HEK293T (cell line): ENCODE results near the gene CD109.

Experiments used
- BHLHE40 ChIP-seq: fragments of 450-650 bp; IDR thresholded peaks from 2 replicates; pipeline ENCODE4 v1.6.1; 2016; ENCODE audit warnings: mild to moderate bottlenecking, moderate library complexity, borderline replicate concordance
- CTBP1 ChIP-seq: fragments of 450-650 bp; IDR thresholded peaks from 2 replicates; pipeline ENCODE4 v1.6.1; 2016; ENCODE audit warnings: borderline replicate concordance
- ELF4 ChIP-seq: fragments of 450-650 bp; IDR thresholded peaks from 2 replicates; pipeline ENCODE4 v1.6.1; 2017; ENCODE audit warnings: antibody characterized with exemption
- FOXA1 ChIP-seq: fragments of 450-650 bp; IDR thresholded peaks from 2 replicates; pipeline ENCODE4 v1.6.1; 2016; ENCODE audit warnings: mild to moderate bottlenecking
- FOXM1 ChIP-seq: fragments of 450-650 bp; IDR thresholded peaks from 2 replicates; pipeline ENCODE4 v1.6.1; 2017; ENCODE audit warnings: mild to moderate bottlenecking, borderline replicate concordance
- HDGF ChIP-seq: fragments of 450-650 bp; IDR thresholded peaks from 2 replicates; pipeline ENCODE4 v1.6.1; 2017; ENCODE audit warnings: antibody characterized with exemption, borderline replicate concordance
- L3MBTL2 ChIP-seq: fragments of 450-650 bp; conservative IDR thresholded peaks from 2 replicates; pipeline ENCODE4 v1.6.1; 2016; ENCODE audit warnings: mild to moderate bottlenecking
- LEF1 ChIP-seq: fragments of 450-650 bp; IDR thresholded peaks from 2 replicates; pipeline ENCODE4 v1.6.1; 2017; ENCODE audit warnings: mild to moderate bottlenecking, borderline replicate concordance
- NFRKB ChIP-seq: fragments of 450-650 bp; IDR thresholded peaks from 2 replicates; pipeline ENCODE4 v1.6.1; 2016; ENCODE audit warnings: mild to moderate bottlenecking, moderate library complexity
- PKNOX1 ChIP-seq: fragments of 450-650 bp; IDR thresholded peaks from 2 replicates; pipeline ENCODE4 v1.6.1; 2016
- SP1 ChIP-seq: fragments of 450-650 bp; IDR thresholded peaks from 2 replicates; pipeline ENCODE4 v1.6.1; 2017
- SUZ12 ChIP-seq: fragments of 450-650 bp; IDR thresholded peaks from 2 replicates; pipeline ENCODE4 v1.6.1; 2016; ENCODE audit warnings: mild to moderate bottlenecking
- TARDBP ChIP-seq: fragments of 450-650 bp; IDR thresholded peaks from 2 replicates; pipeline ENCODE4 v1.6.1; 2016
- ZNF384 ChIP-seq: fragments of 450-650 bp; IDR thresholded peaks from 2 replicates; pipeline ENCODE4 v1.6.1; 2016

DNA sequence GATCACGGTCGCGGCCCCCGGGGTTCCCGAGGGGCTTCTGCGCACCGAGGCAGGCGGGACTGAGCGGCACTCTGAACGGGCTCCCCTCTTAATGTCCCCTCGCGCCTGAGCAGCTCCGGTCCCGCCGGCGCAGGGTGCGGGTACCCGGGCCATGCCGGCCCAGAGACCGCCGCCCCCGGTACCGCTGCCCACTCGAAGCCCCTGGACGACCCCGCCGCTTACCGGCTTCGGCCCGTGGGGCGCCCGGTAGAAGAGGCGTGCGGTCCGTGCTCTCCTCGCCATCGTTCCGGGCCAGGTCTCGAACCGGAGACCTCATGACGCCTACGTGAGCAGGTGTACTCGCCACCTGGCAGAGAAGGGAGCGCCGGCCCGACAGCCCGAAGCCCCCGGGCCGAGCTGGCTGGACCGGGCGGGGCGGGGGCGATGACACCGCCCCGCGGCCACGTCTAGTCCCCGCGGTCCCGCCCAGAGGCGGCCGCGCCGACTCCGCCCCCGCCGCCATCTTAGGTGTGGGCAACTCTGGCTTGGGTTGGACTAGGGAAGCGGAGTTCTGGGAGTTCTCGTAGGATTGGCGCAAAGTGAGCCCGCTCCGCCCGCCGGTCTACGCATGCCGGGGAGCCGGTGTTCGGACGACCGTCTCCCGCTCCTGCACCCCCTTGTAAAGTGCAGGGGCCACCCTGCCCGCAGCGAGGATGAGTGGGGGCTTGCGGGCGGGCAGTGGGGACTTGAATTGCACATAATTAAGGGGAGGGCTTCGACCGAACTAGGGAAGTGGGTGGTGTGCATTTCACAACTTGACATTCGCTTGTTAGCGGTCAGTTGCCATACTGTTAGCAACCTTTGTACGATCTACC lies 42.2 kb upstream of the CD109 start, which contains the start of gene SLC17A5:
- TF ChIP-seq BHLHE40, result no peak
- TF ChIP-seq FOXA1, result no peak
- TF ChIP-seq SUZ12, result no peak
- TF ChIP-seq TARDBP, result no peak
- no peak for TF ChIP-seq SP1
- TF ChIP-seq PKNOX1, result no peak
- no peak for TF ChIP-seq LEF1
- no peak for TF ChIP-seq NFRKB
- TF ChIP-seq HDGF, result no peak
- TF ChIP-seq CTBP1, result no peak
- TF ChIP-seq FOXM1, result no peak
- no peak for TF ChIP-seq ELF4
- no peak for TF ChIP-seq ZNF384
- TF ChIP-seq L3MBTL2, result peak; percentile 100
